ENCODE data around the gene TRIM44. TPM values are rescaled to one million over a fixed set of nuclear protein-coding genes. Genes with fewer than 3 reads are reported as not detected.
"Not testable (repeated sequence)": the region's sequence is repeated elsewhere in the genome, so short reads cannot be mapped to it uniquely, and the experiment has no call there.

The TRIM44 gene
- total RNA-seq, 1 donor from 2014 or later = 22.8 TPM

DNA sequence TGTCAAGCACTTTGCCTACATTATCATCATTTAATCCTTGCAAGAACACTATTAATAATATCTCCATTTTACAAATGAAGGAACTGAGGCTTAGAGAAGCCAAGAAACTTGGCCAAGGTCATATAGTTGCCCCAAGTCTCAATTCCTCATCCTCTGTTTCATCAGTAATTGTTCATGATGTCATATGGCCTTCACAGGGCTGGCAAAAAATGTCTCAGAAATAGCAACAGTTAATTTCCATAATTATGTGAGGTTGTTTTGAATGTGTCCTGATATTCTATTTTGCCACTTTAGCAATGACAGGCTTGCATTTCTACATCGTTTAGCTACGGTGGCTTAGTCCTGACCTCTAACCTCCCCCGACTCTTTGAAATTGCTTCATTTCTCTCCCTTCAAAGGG, 20.6 kb upstream of the TRIM44 start:
- H3K27ac Mint-ChIP-seq = no peak overlapping the region
- peaks cover 19% of the 10 kb centered on the region for H3K27me3 Mint-ChIP-seq (ENCODE audit: low read depth)
- no peak for DNase-seq (ENCODE audit: low spot score)
- intact Hi-C loops (cut with micrococcal nuclease) = no loop called here
- H3K36me3 Mint-ChIP-seq (ENCODE audit: low read depth) = no peaks in the 10 kb centered on the region
- H3K4me1 Mint-ChIP-seq (ENCODE audit: low read depth) = no peaks in the 10 kb centered on the region
- no peaks in the 10 kb centered on the region for H3K9me3 Mint-ChIP-seq
- H3K4me3 Mint-ChIP-seq (ENCODE audit: low read depth) = no peak overlapping the region

DNA sequence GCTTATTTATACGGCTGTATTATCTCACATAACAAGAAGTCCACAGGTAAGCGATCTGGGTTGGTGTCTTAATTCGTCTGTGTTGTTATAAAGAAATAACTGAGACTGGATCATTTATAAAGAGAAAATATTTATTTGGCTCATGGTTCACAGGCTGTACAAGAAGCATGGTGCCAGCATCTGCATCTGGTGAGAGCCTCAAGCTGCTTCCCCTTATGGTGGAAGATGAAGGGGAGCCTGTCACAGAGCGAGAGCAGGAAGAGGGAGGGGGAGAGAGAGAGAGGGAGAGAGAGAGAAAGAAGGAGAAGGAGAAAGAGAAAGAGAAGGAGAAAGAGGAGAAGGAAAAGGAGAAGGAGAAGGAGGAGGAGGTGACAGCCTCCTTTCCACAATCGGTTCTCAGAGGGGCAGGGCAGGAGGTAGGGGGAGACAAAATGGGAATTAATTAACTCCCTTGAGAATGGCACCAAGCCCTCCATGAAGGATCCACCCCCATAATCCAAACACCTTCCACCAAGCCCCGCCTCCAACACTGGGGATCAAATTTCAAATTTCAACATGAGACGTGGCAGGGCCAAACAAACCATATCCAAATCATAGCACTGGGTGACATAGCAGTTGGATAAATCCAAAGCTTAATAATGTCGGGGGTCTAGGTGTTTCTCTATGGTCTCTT, 15.0 kb upstream of the TRIM44 start:
- no peak overlapping the region for H3K27ac Mint-ChIP-seq

DNA sequence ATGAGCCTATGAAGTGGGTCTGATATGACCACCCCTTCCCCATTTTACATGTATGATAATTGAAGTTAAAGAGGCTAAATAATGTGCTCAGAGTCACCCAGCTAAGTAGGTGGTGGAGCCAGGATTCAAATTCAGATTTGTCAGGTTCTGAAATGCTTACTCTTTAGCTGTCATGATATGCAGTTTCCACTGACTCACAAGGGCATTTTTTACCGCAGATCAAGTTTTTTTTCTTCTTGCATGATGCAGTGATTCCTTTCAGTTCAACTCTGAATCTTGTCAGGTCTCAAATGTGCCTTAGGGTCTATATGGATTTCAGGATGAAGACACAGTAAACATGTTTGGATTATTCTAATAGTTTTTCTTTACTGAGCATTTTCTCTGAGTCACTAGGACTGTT, 12.6 kb upstream of the TRIM44 start:
- Mint-ChIP-seq H3K27ac (no peak overlapping the region), H3K4me3 (ENCODE audit: low read depth) (no peak overlapping the region), H3K4me1 (ENCODE audit: low read depth) (no peaks in the 10 kb centered on the region), H3K9me3 (no peaks in the 10 kb centered on the region), H3K27me3 (ENCODE audit: low read depth) (peaks cover 30% of the 10 kb centered on the region), H3K36me3 (ENCODE audit: low read depth) (no peaks in the 10 kb centered on the region)
- DNase-seq (ENCODE audit: low spot score) = no peak
- intact Hi-C loops (cut with micrococcal nuclease) = no loop called here

More for the DNA sequence above, 15.0 kb upstream of the TRIM44 start:
- Mint-ChIP-seq H3K4me3 (ENCODE audit: low read depth) (no peak overlapping the region), H3K4me1 (ENCODE audit: low read depth) (no peaks in the 10 kb centered on the region), H3K9me3 (no peaks in the 10 kb centered on the region), H3K27me3 (ENCODE audit: low read depth) (peaks cover 20% of the 10 kb centered on the region), H3K36me3 (ENCODE audit: low read depth) (no peaks in the 10 kb centered on the region)
- intact Hi-C loops (cut with micrococcal nuclease) = no loop called here
- DNase-seq (ENCODE audit: low spot score) = no peak

DNA sequence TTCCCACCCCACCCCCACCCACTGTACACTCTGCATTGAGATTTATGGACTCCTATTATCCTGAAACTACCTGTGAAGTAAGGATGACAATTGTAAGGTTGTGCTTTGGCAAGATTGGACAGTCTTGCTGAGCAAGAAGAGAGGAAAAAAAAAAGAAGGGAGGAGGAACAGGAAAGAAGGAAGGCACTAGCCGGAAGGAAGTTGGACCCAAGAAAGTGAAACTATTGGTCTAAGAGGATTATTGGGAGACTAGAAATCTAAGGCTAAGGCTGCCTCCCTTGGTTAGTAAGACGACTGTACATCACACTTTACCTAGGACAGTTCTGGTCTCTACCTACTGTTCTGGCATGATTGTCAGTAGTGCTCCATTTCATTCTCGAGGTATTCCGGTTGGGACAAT, 12.1 kb upstream of the TRIM44 start:
- intact Hi-C loops (cut with micrococcal nuclease) = no loop called here
- H3K4me3 Mint-ChIP-seq (ENCODE audit: low read depth) = no peak overlapping the region
- H3K27me3 Mint-ChIP-seq (ENCODE audit: low read depth) = peaks cover 34% of the 10 kb centered on the region
- H3K27ac Mint-ChIP-seq = no peak overlapping the region
- no peaks in the 10 kb centered on the region for H3K9me3 Mint-ChIP-seq
- H3K4me1 Mint-ChIP-seq (ENCODE audit: low read depth) = no peaks in the 10 kb centered on the region
- no peak for DNase-seq (ENCODE audit: low spot score)
- H3K36me3 Mint-ChIP-seq (ENCODE audit: low read depth) = no peaks in the 10 kb centered on the region

DNA sequence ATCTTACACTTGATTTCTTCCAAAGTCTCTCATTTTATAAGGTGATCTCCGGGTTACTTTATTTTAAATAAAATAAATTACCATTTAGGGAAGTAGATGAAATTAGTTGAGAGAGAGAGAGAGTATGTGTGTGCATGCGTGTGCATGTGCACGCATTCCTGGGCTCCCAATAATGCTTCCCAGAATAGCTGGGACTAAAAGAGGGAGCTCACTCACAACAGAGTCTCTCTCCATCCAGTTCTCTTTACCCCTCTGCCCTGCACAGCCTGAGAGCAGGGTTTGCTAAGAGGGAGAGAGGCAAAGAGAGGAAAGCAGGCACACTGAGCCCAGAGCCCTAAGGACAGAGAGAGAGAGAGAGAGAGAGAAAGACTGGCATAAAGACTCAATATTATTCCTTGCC, 11.3 kb upstream of the TRIM44 start:
- Mint-ChIP-seq H3K9me3 (no peaks in the 10 kb centered on the region), H3K27me3 (ENCODE audit: low read depth) (peaks cover 35% of the 10 kb centered on the region)

DNA sequence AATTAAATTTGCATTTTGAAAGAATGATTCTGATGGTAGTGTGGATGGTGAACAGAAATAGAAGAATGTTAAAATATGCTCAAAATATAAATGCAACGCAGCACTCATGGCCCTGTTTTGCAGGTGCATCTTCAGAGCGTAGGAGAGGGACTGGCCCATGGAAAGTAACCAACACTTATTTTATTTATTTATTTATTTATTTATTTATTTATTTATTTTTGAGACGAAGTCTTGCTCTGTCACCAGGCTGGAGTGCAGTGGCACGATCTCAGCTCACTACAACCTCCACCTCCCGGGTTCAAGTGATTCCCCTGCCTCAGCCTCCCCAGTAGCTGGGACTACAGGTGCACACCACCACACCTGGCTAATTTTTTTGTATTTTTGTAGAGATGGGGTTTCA, 9.8 kb upstream of the TRIM44 start:
- H3K9me3 Mint-ChIP-seq; H3K4me3 Mint-ChIP-seq (ENCODE audit: low read depth); H3K36me3 Mint-ChIP-seq (ENCODE audit: low read depth); intact Hi-C loops (cut with micrococcal nuclease); DNase-seq (ENCODE audit: low spot score); H3K27ac Mint-ChIP-seq; H3K4me1 Mint-ChIP-seq (ENCODE audit: low read depth): not testable (repeated sequence)
- H3K27me3 Mint-ChIP-seq (ENCODE audit: low read depth) = peaks cover 35% of the 10 kb centered on the region

More for the DNA sequence above, 11.3 kb upstream of the TRIM44 start:
- H3K27ac Mint-ChIP-seq = no peak overlapping the region
- no peaks in the 10 kb centered on the region for H3K4me1 Mint-ChIP-seq (ENCODE audit: low read depth)
- H3K36me3 Mint-ChIP-seq (ENCODE audit: low read depth) = no peaks in the 10 kb centered on the region
- no peak for DNase-seq (ENCODE audit: low spot score)
- H3K4me3 Mint-ChIP-seq (ENCODE audit: low read depth) = no peak overlapping the region
- intact Hi-C loops (cut with micrococcal nuclease) = no loop called here

DNA sequence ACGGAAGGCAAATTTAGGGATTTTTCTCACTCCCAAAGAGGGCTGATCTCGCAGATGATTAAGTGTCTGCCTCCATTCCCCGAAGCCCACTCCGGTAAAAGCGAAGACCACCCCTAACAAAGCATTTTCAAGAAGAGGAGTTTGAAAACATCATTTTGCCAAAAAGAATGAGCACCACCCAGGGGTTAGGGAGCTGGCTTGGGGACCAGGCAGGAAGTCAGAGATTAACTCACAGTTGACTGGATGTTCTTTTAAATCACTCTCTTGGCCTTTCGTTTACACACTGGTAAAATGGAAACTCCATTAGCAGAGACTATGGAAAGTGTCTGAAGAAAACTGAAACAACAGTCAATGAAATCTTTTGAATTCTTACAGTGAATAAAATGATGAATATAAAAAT, 7.9 kb upstream of the TRIM44 start:
- H3K9me3 Mint-ChIP-seq = no peaks in the 10 kb centered on the region
- H3K36me3 Mint-ChIP-seq (ENCODE audit: low read depth) = no peaks in the 10 kb centered on the region
- no peak for DNase-seq (ENCODE audit: low spot score)
- H3K27me3 Mint-ChIP-seq (ENCODE audit: low read depth) = peaks cover 37% of the 10 kb centered on the region
- no peak overlapping the region for H3K4me3 Mint-ChIP-seq (ENCODE audit: low read depth)
- intact Hi-C loops (cut with micrococcal nuclease) = no loop called here
- H3K27ac Mint-ChIP-seq = no peak overlapping the region
- H3K4me1 Mint-ChIP-seq (ENCODE audit: low read depth) = no peaks in the 10 kb centered on the region

DNA sequence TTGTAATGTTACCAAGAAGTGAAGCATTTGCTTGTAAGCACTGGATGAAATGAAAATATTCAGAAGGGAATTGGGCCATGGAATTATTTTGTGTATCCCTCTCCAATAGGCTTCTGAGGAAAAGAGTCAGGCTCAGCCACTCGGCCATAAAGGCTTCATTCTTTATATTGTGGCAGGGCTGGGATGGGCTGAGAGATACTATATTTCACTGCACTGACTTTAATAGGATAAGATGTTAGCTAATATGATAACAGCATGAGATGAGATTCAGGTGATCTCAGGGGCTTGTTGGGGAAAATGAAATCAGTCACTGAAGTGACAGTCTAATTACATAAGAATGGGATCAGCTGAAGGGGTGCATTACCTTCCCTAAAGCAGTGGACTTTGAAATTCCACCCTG, 7.3 kb upstream of the TRIM44 start:
- peaks cover 38% of the 10 kb centered on the region for H3K27me3 Mint-ChIP-seq (ENCODE audit: low read depth)
- no peak overlapping the region for H3K4me3 Mint-ChIP-seq (ENCODE audit: low read depth)
- no peaks in the 10 kb centered on the region for H3K4me1 Mint-ChIP-seq (ENCODE audit: low read depth)
- no peaks in the 10 kb centered on the region for H3K36me3 Mint-ChIP-seq (ENCODE audit: low read depth)
- no peak for DNase-seq (ENCODE audit: low spot score)
- intact Hi-C loops (cut with micrococcal nuclease) = no loop called here
- no peaks in the 10 kb centered on the region for H3K9me3 Mint-ChIP-seq
- no peak overlapping the region for H3K27ac Mint-ChIP-seq

DNA sequence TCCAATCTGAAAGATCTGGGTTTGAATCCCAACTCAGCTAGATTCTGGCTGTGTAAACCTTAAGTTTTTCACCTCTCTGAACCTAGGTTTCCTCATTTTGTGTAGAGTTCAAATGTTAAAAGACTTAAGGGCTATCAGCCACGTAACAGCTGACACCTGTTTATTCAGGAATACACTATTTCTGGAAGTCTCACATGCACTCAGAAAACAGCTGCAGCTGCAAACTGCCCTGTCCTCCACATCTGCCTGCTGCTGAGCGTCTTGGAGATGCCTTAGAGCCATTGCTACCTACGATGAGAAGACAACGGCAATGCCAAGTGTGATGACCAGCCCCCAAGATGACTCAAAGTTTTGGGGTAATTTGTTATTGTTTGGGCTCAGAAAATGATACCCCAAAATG, 6.7 kb upstream of the TRIM44 start:
- Mint-ChIP-seq H3K27me3 (ENCODE audit: low read depth) (peaks cover 35% of the 10 kb centered on the region), H3K4me3 (ENCODE audit: low read depth) (no peak overlapping the region)
- intact Hi-C loops (cut with micrococcal nuclease) = no loop called here

DNA sequence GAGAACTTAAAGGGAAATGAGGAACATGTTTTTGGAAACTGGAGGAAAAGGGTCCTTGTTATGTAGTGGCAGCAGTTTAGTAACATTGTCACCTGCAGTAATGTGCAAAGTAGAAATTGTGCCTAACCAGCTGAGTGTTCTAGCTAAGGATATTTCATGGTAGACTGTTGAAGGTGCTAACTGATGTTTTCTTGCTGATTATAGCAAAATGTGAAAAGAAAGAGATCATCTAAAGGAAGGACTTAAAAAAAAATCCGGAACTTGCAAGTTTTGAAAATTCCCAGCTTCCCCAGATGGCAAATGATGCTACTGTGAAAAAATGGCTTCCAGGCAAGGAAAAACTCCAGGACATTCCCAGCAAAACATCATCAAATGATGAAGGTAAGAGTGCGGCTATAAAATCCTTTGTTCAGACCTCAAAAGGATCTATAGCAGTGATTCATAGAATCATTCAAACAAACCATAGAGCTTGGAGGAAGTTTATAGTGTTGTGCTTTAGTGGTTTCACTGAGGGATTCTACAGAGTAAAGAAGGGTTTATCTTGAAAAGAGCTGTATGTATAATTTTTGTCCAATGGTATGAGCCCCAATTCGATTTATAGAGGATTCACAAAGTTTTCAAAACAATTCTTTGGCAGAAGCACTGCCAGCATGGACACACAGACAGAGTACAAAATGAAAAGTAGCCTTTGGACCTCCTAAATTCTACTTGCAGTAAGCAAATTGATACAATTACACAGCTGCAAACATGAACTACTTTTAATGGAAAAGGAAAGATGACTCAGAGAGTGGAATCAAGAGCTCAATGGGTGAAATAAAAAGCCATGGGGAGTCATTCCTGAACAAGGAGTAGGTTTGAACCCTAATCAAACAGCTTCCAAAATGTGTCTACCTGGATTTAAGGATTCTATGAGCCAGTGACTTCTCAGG, 4.3 kb upstream of the TRIM44 start:
- peaks cover 35% of the 10 kb centered on the region for H3K27me3 Mint-ChIP-seq (ENCODE audit: low read depth)
- peaks cover 10% of the 10 kb centered on the region for H3K4me1 Mint-ChIP-seq (ENCODE audit: low read depth)
- peaks cover 3% of the 10 kb centered on the region for H3K9me3 Mint-ChIP-seq
- H3K36me3 Mint-ChIP-seq (ENCODE audit: low read depth) = peaks cover 9% of the 10 kb centered on the region
- H3K4me3 Mint-ChIP-seq (ENCODE audit: low read depth) = no peak overlapping the region
- DNase-seq (ENCODE audit: low spot score) = no peak
- intact Hi-C loops (cut with micrococcal nuclease) = no loop called here
- no peak overlapping the region for H3K27ac Mint-ChIP-seq

More for the DNA sequence above, 6.7 kb upstream of the TRIM44 start:
- no peaks in the 10 kb centered on the region for H3K4me1 Mint-ChIP-seq (ENCODE audit: low read depth)
- no peaks in the 10 kb centered on the region for H3K36me3 Mint-ChIP-seq (ENCODE audit: low read depth)
- H3K27ac Mint-ChIP-seq = no peak overlapping the region
- no peak for DNase-seq (ENCODE audit: low spot score)
- H3K9me3 Mint-ChIP-seq = no peaks in the 10 kb centered on the region

DNA sequence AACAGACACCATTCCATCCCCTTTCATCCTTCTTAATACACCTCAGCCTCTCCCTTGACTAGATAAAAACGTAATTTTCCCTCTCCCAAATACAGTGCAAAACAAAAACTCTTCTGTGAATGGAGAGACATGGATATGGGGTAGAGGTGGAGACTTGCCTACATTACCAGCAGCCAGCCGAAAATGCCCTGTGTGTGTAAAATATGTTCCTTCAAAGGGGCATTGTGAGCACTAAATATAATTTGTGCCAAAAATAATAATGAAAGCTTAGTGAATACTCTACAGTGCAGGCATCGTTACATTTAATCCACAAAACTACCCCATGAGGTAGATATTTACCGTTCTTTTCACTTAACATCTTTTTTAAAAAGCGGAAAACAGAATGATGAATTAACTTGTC, 1.0 kb upstream of the TRIM44 start:
- intact Hi-C loops (cut with micrococcal nuclease) = no loop called here

DNA sequence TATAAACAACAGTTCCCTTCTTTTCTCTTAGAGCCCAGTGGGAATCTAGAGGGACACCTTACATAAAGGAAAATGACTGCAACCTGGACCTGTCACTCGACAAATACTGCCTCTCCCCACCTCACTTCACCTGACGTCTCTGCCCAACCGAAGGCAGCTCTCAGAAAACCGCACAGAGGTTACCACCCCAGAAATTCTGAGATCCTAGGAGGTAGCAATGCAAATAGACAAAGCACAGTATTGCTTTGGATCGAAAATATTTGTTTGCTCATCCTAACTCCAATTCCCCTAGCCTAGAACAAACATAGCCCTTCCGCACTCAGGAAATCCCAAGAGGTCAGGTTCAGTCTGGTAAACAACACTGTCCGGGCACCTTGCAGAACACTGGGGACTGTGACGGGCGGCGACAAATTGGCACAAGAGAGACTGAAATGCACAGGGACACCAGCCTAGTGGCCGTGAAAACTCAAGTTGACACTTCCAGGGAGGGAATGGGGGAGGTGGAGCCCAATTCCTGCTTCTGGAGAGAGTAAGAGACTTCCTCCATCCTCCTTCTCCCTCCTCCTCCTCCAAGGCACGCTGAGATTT, 420 bp upstream of the TRIM44 start:
- DNase-seq (ENCODE audit: low spot score) = no peak
- intact Hi-C loops (cut with micrococcal nuclease) = no loop called here
- Mint-ChIP-seq H3K4me3 (ENCODE audit: low read depth) (peak overlapping the region; percentile 86), H3K27me3 (ENCODE audit: low read depth) (peaks cover 14% of the 10 kb centered on the region), H3K4me1 (ENCODE audit: low read depth) (peaks cover 25% of the 10 kb centered on the region), H3K36me3 (ENCODE audit: low read depth) (peaks cover 39% of the 10 kb centered on the region), H3K27ac (peak overlapping the region; percentile 85), H3K9me3 (peaks cover 37% of the 10 kb centered on the region)

More for the DNA sequence above, 1.0 kb upstream of the TRIM44 start:
- Mint-ChIP-seq H3K27me3 (ENCODE audit: low read depth) (peaks cover 16% of the 10 kb centered on the region), H3K4me1 (ENCODE audit: low read depth) (peaks cover 25% of the 10 kb centered on the region), H3K9me3 (peaks cover 32% of the 10 kb centered on the region), H3K36me3 (ENCODE audit: low read depth) (peaks cover 35% of the 10 kb centered on the region), H3K4me3 (ENCODE audit: low read depth) (peak overlapping the region; percentile 86), H3K27ac (no peak overlapping the region)
- DNase-seq (ENCODE audit: low spot score) = no peak

DNA sequence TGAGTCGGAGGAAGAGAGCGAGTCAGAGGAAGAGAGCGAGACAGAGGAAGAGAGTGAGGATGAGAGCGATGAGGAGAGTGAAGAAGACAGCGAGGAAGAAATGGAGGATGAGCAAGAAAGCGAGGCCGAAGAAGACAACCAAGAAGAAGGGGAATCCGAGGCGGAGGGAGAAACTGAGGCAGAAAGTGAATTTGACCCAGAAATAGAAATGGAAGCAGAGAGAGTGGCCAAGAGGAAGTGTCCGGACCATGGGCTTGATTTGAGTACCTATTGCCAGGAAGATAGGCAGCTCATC, 780 bp downstream of the TRIM44 start:
- peaks cover 12% of the 10 kb centered on the region for H3K27me3 Mint-ChIP-seq (ENCODE audit: low read depth)
- peaks cover 45% of the 10 kb centered on the region for H3K36me3 Mint-ChIP-seq (ENCODE audit: low read depth)
- H3K9me3 Mint-ChIP-seq = peaks cover 47% of the 10 kb centered on the region
- H3K27ac Mint-ChIP-seq = peak overlapping the region; percentile 85
- peaks cover 25% of the 10 kb centered on the region for H3K4me1 Mint-ChIP-seq (ENCODE audit: low read depth)
- no peak for DNase-seq (ENCODE audit: low spot score)
- H3K4me3 Mint-ChIP-seq (ENCODE audit: low read depth) = peak overlapping the region; percentile 86
- intact Hi-C loops (cut with micrococcal nuclease) = no loop called here

Measured in activated T-helper 2 cell treated with anti-CD3 and anti-CD28 coated beads, Interferon-gamma antibody, Interleukin-2, Interleukin-4, amounts not matched to agents 10 μg/mL and 5 μg/mL and 100 μg/mL, durations not matched to agents 14 hours and 24 hours and 36 hours (primary cell).